GM18858 (cell line): Measurements from ENCODE around the gene MRS2.
"Not testable (repeated sequence)": the region's sequence is repeated elsewhere in the genome, so short reads cannot be mapped to it uniquely, and the experiment has no call there.

Source experiments
- ATAC-seq: cut with Tn5 transposase; IDR thresholded peaks from one replicate; pipeline ENCODE4 v1.9.1; 2021; ENCODE audit not compliant: unreplicated experiment

Gene MRS2

DNA sequence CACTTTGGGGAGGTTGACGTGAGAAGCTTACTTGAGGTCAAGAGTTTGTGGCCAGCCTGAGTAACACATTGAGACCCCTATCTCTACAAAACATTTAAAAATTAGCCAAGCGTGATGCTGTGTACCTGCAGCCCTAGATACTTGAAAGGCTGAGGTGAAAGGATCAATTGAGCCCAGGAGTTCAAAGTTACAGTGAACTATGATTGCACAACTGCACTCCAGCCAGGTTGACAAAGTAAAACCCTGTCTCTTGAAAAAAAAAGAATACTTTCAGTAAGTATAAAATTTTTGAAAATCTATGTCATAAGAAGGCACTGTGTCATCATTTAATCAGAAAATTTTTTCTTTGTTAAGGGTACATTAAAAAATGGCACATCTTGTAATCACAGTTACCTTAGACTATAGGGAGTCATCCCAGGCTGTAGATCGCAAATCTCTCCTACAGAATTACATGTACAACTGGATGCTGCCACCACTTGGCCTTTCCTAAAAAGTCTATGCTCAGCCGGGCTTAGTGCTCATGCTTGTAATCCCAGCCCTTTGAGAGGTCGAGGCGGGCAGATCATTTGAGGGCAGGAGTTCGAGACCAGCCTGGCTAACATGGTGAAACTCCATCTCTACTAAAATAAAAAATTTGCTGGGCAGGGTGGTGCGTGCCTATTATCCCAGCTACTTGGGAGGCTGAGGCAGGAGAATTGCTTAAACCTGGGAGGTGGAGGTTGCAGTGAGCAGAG is 17.0 kb upstream of the MRS2 start:
- no peak for ATAC-seq

DNA sequence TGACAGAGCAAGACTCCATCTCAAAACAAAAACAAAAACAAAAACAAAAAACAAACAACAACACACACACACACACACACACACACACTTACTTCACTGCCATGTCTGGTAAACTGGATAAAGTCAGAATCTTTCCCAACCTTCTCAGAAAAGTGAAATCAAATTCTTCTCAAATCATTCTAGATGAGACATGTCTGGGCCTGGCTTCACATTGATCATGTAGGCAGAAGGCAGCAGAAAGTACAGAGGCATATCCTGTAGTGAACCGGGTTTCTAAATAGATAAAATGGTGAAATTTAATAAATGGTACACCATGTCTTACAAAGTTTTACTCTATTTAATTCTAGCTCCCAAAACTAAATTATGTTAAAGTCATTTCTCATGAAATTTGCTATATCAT is 14.9 kb upstream of the MRS2 start:
- ATAC-seq: no peak

- no peak for ATAC-seq
Measured at GRCh38 chr6:24391208-24391607, 11.5 kb upstream of the MRS2 start.

DNA sequence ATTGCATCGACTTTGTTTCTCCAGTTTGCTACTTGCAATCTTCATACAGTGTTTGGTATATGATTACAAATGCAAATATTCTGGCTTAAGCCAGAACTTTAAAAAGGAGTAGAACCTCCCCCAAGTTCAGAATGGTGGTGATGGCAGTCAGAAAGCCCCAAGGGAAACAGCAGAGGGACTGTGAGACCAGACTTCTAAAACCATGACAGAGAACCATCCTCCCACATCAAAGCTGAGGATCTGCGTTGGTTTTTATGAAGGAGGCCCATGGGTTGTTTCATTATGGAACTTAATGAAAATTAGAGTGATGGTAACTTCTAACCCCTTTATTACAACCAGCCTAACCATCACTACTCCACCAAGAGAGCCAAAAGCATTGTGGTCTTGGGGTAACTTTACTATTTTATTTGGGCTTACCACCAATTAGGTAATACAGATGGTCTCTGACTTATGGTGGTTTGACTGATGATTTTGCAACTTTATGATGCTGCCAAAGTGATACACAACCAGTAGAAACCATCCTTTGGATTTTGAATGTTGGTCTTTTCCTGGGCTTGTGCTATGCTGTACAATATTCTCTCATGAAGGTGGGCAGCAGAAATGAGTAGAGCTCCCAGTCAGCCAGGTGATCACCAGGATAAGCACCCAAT is 10.9 kb upstream of the MRS2 start:
- ATAC-seq: peak; percentile 84

- ATAC-seq: no peak
Measured at GRCh38 chr6:24394061-24394779, 8.5 kb upstream of the MRS2 start.

DNA sequence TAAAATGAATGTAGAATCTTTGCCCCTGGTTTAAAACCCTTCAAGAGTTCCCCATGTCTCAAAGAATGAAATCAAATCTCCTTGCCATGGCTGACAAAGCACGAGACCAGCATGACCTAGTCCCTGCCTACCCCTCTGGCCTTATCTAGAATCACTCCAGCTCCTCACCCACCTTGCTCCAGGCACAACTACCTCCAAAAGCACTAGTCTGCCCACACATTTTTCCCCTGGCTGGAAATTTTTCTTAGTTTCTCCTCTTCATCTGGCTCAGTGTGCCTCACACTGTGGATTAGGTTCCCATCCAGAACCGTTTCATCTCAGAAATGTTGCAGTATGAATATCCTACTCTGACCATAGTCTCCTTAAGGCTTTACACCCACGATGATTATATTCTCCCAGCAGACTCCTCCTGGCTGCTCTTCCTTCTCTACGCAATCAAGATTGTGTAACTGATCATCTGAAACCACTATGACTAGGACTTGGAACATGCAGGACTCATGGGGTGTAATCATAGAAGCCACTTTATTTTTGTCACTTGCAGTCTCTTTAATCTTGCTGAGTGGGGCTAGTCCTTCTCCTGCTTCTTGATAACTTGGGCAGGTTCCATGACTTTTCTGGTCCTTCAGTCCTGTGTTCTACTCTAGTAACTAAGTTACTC is 7.8 kb upstream of the MRS2 start:
- ATAC-seq: no peak

GRCh38 chr6:24396824-24397223 is 5.9 kb upstream of the MRS2 start:
- ATAC-seq: no peak

GRCh38 chr6:24397631-24398030 is 5.1 kb upstream of the MRS2 start:
- ATAC-seq: no peak

- not testable (repeated sequence) for ATAC-seq
Measured at GRCh38 chr6:24400045-24401039, 2.4 kb upstream of the MRS2 start.

- ATAC-seq: no peak
Measured at GRCh38 chr6:24401458-24401857, 1.3 kb upstream of the MRS2 start.

DNA sequence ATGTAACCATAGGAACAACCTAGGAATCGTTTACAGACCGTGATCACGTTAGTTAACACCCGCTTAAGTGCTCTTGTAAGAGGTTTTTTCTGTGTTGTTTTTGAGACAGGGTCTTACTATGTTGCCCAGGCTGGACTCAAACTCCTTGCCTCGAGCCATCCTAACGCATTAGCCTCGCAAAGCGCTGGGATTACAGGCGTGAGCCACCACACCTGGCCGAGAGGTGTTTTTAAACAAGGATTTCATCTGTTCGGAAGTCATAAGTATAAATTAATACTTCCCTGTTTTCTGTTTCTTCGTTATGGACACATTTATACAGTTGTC is 727 bp downstream of the MRS2 start:
- ATAC-seq: no peak

DNA sequence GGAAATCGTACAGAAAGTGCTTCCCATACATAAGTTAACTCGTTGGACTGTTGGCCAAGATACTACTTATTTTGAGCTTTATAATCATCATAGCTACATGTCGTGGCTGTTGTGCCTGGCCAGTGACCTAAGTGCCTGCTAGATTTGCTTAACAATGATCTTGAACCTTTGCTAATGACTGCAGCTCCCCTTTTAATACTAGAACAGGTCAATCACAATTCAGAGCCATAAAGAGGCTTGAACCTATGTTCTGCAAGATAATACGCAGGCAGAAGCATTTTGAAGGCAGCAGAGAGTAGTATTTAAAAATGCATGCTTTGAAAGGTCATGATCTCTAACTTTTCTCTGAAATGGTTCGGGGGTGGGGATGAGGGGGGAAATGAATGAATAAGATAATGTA is 2.5 kb downstream of the MRS2 start:
- ATAC-seq: no peak

DNA sequence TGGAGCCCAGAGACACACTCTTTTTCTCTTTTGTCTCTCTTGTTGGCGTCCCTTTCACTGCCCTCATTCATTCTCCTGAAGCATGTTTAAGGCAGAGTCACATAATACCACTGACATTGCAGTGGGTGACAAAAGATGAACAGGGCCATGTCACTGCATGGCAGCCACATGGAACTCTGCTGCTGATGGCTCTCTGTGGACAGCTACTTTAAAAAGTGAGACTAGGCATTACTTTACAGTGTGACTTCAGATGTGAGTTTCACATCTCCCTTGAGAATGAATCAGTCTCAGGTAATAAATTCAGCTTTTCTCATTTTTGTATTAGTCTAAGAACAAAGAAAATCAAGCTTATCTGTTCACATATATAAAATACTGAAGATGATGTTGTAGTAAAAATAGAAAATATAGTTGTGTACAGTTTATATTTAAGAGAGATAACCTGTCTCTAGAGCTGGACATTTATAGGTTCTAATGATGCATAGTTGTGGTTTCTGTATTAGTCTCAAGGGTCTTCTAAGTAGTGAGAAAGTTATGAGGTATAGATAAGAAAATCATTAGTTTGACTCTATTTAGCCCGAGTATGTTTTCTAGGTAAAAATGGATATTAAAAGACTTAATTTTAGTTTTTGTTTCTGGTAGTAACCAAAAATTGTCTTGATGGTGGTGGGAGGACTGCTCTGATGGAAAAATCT is 6.1 kb downstream of the MRS2 start:
- ATAC-seq: peak; percentile 93

- ATAC-seq: no peak
Measured at GRCh38 chr6:24410622-24411021, 7.9 kb downstream of the MRS2 start.

DNA sequence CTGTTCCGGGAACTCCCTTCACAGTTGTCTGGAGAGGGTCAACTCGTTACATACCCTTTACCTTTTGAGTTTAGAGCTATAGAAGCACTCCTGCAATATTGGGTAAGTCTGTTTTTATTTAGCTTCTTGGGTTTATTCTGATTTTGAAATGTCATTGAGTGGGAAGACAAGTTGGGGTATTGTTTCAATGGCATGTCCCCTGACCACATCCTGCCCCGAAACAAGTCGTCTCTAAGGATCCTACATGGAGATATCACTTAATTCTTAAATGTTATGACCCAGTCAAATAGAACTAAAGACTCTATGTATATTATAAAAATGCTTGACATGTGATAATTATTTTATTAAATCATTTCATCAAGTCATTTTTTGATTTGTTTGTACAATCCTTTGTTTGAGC is 9.6 kb downstream of the MRS2 start:
- ATAC-seq: no peak

- not testable (repeated sequence) for ATAC-seq
Measured at GRCh38 chr6:24414531-24414930, 11.8 kb downstream of the MRS2 start.

DNA sequence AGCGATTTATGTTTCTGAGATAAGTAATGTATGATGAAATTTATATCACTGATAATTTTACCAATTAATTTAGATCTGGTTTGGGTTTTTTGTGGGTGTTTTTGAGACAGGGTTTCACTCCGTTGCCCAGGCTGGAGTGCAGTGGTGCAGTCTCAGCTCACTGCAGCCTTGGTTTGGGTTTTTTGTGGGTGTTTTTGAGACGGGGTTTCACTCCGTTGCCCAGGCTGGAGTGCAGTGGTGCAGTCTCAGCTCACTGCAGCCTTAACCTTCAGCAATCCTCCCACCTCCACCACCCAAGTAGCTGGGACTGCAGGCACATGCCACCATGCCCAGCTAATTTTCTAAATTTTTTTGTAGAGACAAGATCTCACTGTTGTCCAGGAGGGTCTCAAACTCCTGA is 13.0 kb downstream of the MRS2 start:
- ATAC-seq: peak; percentile 94

- no peak for ATAC-seq
Measured at GRCh38 chr6:24419526-24419925, 16.8 kb downstream of the MRS2 start.

DNA sequence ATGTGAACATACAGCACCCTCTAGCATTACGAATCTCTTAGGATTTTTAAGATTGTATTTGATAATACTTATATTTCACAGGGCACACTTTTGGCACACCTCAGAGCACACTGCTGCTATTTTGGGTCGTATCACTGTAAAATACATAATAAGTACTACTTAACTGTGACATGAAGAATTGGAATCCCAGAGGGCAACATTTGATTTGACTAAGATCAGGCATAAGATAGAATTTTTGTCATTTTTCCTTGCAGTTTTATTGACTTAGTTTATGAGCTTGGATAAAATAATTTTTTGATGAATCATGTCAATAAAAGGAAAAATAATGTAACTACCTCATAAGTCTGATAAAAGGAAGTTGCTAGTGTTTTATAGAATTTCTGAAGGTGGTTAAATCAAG is 22.4 kb downstream of the MRS2 start:
- no peak for ATAC-seq
